Right ventricle myocardium inferior (tissue), 1 donor: ENCODE results near the gene SYNPR. TPM values are rescaled to one million over a fixed set of nuclear protein-coding genes. Genes with fewer than 3 reads are reported as not detected.

Source experiments
- ATAC-seq: fragments of 200-7000 bp; cut with Tn5 transposase; one replicate; pipeline ENCODE4 v1.9.1; 2020; ENCODE audit warnings: mild to moderate bottlenecking, moderate library complexity
- DNase-seq: peaks from one replicate; pipeline ENCODE4 v3.0.0; 2021; ENCODE audit errors: missing footprints
- intact Hi-C: fragments of 100-400 bp; cut with DNase I; formaldehyde crosslinking; loops from one replicate; pipeline ENCODE4 v1.11.0; 2022
- total RNA-seq: library from RNA; stranded (reverse); fragmentation: NEBNext Ultra II Directional; extraction: Animal tissue kit (Norgen Biotek cat#: 25700); gene quantifications from one replicate; pipeline ENCODE4 v1.2.1, GENCODE V29; 2021
- donor health status: DM: no; HTN: yes; CAD: no; lungs with severe emphysema.

Gene SYNPR
- total RNA-seq, 1 donor from 2014 or later = not detected

- intact Hi-C loops = no loop called here
- no peak for DNase-seq
- ATAC-seq = no peak
Measured at GRCh38 chr3:63438826-63439371, 160.8 kb downstream of the SYNPR start.

GRCh38 chr3:63441262-63441661 is 163.2 kb downstream of the SYNPR start:
- intact Hi-C loops = no loop called here
- no peak for ATAC-seq
- no peak for DNase-seq

- intact Hi-C loops = no loop called here
- ATAC-seq (no peak), DNase-seq (no peak)
Measured at GRCh38 chr3:63442918-63443317, 164.8 kb downstream of the SYNPR start.

DNA sequence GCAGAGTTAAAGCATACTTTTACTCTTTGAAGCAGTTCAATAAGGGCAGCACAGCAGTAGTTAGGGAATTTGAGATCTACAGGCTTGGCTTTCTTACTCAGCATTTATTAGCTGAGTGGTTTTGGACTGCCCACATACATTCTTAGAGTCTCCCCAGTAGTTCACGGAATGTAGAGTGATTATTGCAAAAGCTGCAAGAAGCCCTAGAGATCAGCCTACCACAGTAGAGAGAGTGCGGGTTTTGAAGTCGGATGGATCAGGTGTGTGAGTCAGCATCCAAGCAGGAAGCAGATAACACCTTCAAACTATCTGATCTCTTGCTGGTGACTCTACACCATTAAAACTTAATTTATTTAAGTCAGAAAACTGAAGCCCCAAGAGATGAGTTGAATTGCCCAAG is 171.9 kb downstream of the SYNPR start:
- intact Hi-C loops = no loop called here
- no peak for DNase-seq
- ATAC-seq = no peak

GRCh38 chr3:63450634-63451363 is 172.7 kb downstream of the SYNPR start:
- DNase-seq (no peak), ATAC-seq (no peak)
- intact Hi-C loops = no loop called here

GRCh38 chr3:63456901-63457300 is 178.8 kb downstream of the SYNPR start:
- intact Hi-C loops = no loop called here
- no peak for DNase-seq
- no peak for ATAC-seq

- DNase-seq (no peak), ATAC-seq (no peak)
- intact Hi-C loops = no loop called here
Measured at GRCh38 chr3:63458405-63458804, 180.3 kb downstream of the SYNPR start.

DNA sequence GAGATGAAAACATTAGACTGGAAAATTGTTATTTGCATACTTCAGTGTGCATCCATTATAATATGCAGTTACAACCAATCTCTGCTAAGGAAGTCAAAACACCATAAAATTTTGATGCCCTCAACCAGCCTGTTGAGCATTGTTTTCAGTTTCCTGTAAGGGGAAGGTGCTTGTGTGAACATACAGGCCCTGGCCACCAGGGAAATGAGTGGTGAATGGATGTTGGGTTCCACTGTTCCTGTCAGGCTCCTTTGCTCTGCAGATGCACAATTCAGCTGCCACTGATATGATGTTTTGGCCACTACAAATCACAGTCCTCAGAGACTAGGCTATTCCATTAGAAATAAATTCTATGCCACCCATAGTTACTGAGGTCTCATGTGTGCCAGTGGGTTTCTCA is 184.6 kb downstream of the SYNPR start:
- DNase-seq = no peak
- intact Hi-C loops = no loop called here

DNA sequence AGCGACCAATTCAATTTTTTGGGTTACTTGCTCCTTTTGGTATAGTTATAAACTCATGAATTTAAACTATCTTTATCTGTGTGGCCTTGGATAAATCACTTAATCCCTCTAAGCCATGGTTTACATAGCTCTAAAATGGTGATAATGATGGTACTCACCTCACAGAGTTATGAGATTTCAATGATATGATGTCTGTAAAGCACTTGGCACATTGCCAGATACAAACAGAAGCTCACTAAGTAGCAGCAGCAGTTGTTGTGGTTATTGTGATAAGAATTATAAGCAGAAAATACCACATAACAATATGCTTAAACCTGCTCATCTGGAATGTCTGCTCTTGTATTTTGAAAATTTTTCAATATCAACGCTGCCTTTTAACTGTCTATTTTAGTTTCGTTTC is 189.3 kb downstream of the SYNPR start:
- intact Hi-C loops = no loop called here
- ATAC-seq = no peak
- no peak for DNase-seq

More for the DNA sequence above, 184.6 kb downstream of the SYNPR start:
- ATAC-seq = no peak

GRCh38 chr3:63470745-63471144 is 192.6 kb downstream of the SYNPR start:
- ATAC-seq (no peak), DNase-seq (no peak)
- intact Hi-C loops = no loop called here

DNA sequence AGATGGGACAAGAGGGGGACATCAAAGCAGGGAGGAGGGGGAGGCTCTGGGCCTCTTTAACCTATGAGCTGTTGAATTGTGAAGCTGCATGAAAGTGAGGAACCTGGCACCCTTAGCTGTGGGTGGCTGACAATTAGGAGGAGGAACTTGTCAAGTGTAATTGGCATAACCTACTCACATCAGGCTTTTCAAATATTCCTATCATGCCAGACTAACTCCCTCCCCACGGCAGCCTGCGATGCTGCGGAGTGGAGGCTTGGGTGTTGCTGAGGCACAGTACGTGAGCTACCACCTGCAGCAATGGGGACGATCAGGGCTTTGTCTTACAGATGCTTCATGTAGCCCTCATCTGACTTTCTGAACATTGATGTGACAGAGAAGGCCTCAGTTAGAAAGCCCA is 193.7 kb downstream of the SYNPR start:
- intact Hi-C loops = no loop called here
- DNase-seq (no peak), ATAC-seq (no peak)

- DNase-seq (no peak), ATAC-seq (no peak)
- intact Hi-C loops = no loop called here
Measured at GRCh38 chr3:63473641-63474166, 195.6 kb downstream of the SYNPR start.

DNA sequence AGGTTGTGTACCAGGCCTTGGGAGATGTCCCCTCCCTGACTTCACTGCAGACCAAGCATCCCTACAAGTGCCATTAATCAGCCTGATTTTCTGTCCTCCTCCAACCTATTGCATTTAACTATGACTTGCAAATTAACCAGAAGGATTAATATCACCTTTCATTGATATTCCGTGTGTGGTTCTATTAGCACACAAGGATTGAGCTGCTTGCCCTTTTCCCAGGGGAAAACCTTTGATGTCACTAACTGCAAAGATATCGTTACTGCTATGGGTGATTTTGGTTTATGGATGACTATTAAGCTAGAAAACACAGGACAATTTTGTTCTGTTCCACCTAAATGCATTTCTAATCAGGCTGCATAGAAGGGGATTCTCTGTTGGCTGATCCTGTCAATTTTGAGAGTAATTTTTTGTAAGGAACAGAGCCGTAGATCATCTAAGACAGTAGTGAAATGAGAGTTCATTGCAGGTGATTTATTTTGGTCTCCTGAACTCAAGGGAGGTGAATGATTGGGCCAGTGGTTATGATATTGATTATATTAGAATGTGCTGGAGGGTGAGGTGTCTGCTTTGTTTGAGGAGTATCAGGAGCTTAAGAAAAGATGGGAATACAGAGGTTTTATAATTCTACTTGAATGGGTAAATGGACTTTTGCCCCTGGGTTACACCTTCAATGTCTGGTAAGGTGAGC is 196.9 kb downstream of the SYNPR start:
- DNase-seq = no peak
- intact Hi-C loops = no loop called here

GRCh38 chr3:63477494-63478129 is 199.5 kb downstream of the SYNPR start:
- DNase-seq (no peak), ATAC-seq (no peak)
- intact Hi-C loops = no loop called here

More for the DNA sequence above, 196.9 kb downstream of the SYNPR start:
- ATAC-seq = no peak

DNA sequence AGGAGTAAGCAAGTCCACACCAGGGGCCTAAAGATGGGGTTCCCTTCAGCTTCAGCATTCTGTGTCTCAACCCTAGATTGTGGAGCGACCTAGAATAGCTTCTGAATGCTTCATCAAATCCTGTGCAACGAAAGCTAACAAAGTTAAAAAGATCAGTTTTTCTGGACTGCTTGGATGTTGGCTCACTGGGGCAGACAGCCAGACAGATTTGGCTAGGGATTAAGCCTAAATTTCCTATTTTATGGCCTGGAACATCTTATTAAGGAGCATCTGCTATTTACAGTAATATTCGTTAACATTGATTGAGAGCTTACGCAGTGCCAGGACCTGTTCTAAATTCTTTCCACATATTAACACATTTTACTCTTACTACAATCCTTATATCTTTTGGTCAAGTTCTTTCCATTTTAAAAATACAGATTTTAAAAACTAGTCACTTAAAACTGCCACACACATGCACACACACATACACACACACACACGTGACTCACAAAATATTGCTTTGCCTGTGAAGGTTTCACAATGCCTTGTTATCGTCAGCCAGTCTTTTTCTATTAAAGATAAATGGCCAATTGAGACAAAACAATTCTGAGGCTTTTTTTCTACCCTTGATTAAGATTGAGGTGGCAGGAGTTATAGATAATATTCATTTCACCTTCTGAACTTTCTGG is 201.0 kb downstream of the SYNPR start:
- ATAC-seq (no peak), DNase-seq (no peak)
- intact Hi-C loops = no loop called here

DNA sequence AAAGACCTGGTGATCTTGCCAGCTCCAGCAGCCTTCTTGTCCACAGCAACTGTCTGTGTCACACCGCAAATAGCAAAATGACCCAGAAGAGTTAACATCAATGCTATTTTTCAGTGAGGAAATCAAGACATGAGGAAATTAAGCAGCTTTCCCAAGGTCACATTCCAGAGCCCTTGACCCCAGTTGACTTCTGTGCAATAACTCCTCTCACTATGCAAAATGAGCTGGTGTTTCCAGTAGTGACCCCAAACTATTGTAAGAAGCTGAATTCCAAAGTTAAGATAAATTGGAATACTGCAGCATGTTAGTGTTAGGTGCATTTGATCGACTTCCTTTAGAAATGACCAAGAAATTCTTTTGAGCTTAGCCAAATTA is 201.5 kb downstream of the SYNPR start:
- DNase-seq = no peak
- intact Hi-C loops = no loop called here
- ATAC-seq = no peak

GRCh38 chr3:63481627-63482026 is 203.5 kb downstream of the SYNPR start:
- ATAC-seq (no peak), DNase-seq (no peak)
- intact Hi-C loops = no loop called here

DNA sequence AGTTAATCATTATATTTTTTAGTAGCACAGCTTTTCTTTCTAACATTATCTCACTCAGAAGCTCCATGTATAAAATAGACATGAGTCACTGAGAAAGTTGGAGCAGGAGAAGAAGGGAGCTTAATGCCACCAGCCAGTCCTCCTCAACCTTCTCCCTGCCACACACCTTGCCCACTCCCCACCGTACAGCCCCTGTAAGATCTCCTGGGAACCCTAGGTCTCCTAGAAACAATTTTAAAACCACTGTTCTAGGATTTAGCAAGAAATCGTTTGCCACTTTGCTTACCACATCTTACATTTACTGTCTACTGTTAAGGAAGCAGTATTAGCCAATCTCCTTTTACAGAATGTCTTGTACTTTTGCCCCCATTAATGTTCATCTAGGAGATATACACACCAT is 204.2 kb downstream of the SYNPR start:
- ATAC-seq (no peak), DNase-seq (no peak)
- intact Hi-C loops = no loop called here

DNA sequence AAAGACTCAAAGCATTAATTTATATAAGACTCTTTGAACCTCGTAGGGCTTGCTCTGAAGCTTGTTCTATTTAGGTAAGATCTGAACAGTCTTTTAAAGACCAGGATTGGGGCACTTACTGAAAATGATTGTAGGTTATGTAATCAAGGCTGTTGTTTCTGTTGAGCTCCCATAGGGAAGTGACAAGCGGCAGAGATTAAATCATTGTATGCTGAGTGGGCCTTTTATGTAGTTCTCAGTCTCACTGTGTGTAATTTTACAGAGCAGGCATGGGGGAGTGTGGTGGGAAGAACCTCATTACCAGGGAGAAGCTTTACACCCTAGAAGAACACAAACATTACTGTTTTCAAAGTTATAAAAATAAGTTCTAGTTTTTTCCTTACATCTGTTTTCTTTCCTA is 214.4 kb downstream of the SYNPR start:
- ATAC-seq (no peak), DNase-seq (no peak)
- intact Hi-C loops = no loop called here
